Esophagus (tissue), 2 donors: ENCODE results near the gene EMC1. TPM values are rescaled to one million over a fixed set of nuclear protein-coding genes. Genes with fewer than 3 reads are reported as not detected.
"Not testable (repeated sequence)": the region's sequence is repeated elsewhere in the genome, so short reads cannot be mapped to it uniquely, and the experiment has no call there.

Source experiments
- H3K27ac ChIP-seq, 2 donors: one replicate each; pipeline ENCODE4 v1.5.1; 2013; ENCODE audit warnings: low read depth in 2 of 2, mild to moderate bottlenecking in 2 of 2, inconsistent platforms in 1 of 2, low read length in 1 of 2, moderate library complexity in 1 of 2
- H3K27me3 ChIP-seq, 2 donors: one replicate each; pipeline ENCODE4 v1.6.1; 2013; ENCODE audit warnings: low read length in 2 of 2, control low read depth in 1 of 2, mild to moderate bottlenecking in 1 of 2; ENCODE audit not compliant: insufficient read depth in 2 of 2, control insufficient read depth in 1 of 2
- H3K36me3 ChIP-seq, 2 donors: one replicate each; pipeline ENCODE4 v1.6.1; 2013; ENCODE audit warnings: low read length in 1 of 2; ENCODE audit not compliant: control insufficient read depth in 2 of 2, insufficient read depth in 2 of 2
- H3K4me1 ChIP-seq, 2 donors: one replicate each; pipeline ENCODE4 v1.6.1; 2013; ENCODE audit warnings: low read length in 1 of 2; ENCODE audit not compliant: control insufficient read depth in 2 of 2, insufficient read depth in 2 of 2
- H3K4me3 ChIP-seq, 2 donors: one replicate each; pipeline ENCODE4 v1.5.1; 2013; ENCODE audit warnings: low read length in 2 of 2, mild to moderate bottlenecking in 2 of 2, low read depth in 1 of 2, moderate library complexity in 1 of 2
- H3K9me3 ChIP-seq, 2 donors: one replicate each; pipeline ENCODE4 v1.6.1; 2013; ENCODE audit warnings: mild to moderate bottlenecking in 2 of 2, low read depth in 1 of 2, low read length in 1 of 2, moderate library complexity in 1 of 2; ENCODE audit not compliant: control insufficient read depth in 2 of 2, insufficient read depth in 1 of 2
- WGBS, 2 donors: extraction: QIAGEN DNeasy Blood & Tissue Kit; methylation state at CpG; one replicate each; pipeline ENCODE4 v1.1.7; 2013; 5-methylcytosine and 5-hydroxymethylcytosine counted together
- polyA plus RNA-seq, 2 donors: library from polyadenylated mRNA; stranded (reverse); fragments of 200-250 nt; gene quantifications; one replicate each; pipeline ENCODE4 v1.2.3, GENCODE V29; 2013
- donor health status: healthy with polysubstance abuse.
- donor health status: Bipolar disorder and iron deficiency.

The EMC1 gene
- polyA plus RNA-seq, 2 donors = 9.4 to 11.3 TPM

DNA sequence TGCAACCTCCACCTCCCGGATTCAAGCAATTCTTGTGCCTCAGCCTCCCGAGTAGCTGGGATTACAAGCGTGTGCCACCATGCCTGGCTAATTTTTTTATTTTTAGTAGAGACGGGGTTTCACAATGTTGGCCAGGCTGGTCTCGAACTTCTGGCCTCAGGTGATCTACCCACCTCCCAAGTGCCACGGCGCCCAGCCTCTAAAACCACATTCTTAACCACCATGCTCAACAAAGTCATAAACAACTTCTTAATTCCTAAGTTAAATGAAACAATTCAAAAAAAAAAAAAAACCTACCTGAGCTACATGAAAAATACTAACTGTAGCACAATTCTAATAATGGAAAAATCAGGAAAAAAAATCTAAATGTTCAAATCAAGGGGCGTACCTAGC lies 71.1 kb downstream of the EMC1 start:
- H3K9me3 ChIP-seq, H3K27ac ChIP-seq, H3K4me3 ChIP-seq, H3K27me3 ChIP-seq, H3K4me1 ChIP-seq: not testable (repeated sequence)
- peaks cover 17 to 30% of the 10 kb centered on the region in 2 donors for H3K36me3 ChIP-seq
- WGBS, 2 donors = 89 to 91% methylated on average over 8 of the region's 8 CpGs

DNA sequence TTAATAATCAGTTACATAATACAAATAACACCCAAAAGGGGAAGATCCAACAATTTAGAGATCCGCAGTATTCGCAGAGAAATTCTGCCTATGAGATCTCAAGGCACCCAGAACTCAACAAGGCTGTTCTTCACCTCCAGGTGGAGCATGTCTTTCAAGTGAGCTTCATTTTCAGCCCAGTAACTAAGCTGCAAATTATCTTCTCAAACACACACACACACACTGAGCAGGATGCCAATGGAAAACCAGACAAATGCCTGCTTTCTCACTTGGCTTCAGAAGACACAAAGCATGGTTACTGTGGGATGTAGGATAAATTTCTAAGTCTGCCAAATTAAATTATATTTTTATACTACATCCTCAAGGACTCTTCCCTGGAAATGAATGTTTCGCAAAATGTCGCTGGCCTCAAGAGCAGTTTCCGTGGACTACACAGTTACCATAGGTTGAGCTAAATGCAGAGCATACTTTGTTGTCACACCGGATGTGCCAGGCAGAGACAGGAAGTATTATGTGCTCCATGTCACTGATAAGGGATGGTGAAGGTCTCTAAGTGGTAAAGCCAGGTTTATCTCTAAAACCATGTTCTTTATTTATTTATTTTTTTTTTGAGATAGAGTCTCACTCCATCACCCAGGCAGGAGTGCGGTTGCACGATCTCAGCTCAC lies 71.6 kb downstream of the EMC1 start:
- no peak overlapping the region for H3K4me3 ChIP-seq
- no peaks in the 10 kb centered on the region for H3K4me1 ChIP-seq
- WGBS, 2 donors = 87 to 88% methylated on average over 8 of the region's 8 CpGs
- H3K27ac ChIP-seq = no peak overlapping the region
- no peaks in the 10 kb centered on the region for H3K27me3 ChIP-seq
- peaks cover 15 to 27% of the 10 kb centered on the region in 2 donors for H3K36me3 ChIP-seq
- H3K9me3 ChIP-seq = no peaks in the 10 kb centered on the region

DNA sequence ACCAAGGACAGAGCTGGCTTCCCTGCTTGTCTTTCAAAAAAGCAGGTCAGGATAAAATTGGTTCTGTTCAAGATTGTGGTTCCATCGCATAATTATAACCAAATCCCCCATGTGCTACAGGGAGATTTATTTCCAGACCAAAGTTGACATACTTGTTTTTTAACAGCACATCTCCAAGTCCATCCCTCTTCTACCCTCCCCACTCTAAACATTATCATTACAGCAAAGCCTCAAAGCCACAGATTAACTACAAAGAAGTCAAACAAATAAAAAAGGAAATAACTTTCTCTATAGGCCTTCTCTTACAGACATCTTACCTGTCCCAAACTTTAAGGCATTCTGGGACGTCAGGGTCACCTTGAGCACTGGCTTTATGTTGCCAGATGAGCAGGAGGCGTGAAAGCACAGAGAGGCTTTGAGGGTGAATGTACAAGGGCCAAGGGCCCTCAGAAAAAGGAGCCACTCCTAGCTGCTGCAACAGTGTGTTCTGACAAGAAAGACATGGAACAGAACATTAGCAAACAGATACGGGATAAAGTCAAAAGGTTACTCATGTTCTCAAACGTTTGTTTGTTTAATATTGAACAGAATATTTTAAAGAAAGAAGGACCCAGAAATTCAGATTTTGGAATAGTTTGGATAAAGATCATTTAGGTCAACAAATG lies 72.5 kb downstream of the EMC1 start:
- Histone ChIP-seq H3K27me3 (no peaks in the 10 kb centered on the region), H3K9me3 (no peaks in the 10 kb centered on the region), H3K4me1 (no peaks in the 10 kb centered on the region), H3K4me3 (no peak overlapping the region), H3K36me3 (peaks cover 18 to 25% of the 10 kb centered on the region in 2 donors), H3K27ac (no peak overlapping the region)
- 61% methylated on average over 5 of the region's 5 CpGs for WGBS, 2 donors

DNA sequence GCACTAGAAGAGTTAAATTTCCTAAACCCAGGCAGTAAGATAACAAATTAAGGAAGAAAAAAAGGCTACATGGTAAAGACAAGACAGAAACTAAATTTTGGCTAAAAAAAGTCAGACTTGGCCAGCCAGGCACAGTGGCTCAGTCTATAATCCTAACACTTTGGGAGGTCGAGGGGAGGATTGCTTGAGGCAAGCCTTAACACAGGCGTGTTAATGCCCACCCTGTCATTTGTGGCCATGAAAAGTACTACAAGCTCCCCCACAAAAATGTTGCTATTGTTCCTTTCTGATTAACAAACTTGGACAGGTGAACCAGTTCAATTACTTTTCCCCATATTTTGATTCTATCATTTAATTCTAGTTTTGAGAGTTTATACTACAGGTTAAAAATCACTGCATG lies 73.5 kb downstream of the EMC1 start:
- Histone ChIP-seq H3K4me3 (no peak overlapping the region), H3K36me3 (peaks cover 22 to 26% of the 10 kb centered on the region in 2 donors), H3K9me3 (no peaks in the 10 kb centered on the region), H3K27me3 (no peaks in the 10 kb centered on the region), H3K4me1 (no peaks in the 10 kb centered on the region), H3K27ac (no peak overlapping the region)
- WGBS, 2 donors = 73 to 80% methylated on average over 2 of the region's 2 CpGs

DNA sequence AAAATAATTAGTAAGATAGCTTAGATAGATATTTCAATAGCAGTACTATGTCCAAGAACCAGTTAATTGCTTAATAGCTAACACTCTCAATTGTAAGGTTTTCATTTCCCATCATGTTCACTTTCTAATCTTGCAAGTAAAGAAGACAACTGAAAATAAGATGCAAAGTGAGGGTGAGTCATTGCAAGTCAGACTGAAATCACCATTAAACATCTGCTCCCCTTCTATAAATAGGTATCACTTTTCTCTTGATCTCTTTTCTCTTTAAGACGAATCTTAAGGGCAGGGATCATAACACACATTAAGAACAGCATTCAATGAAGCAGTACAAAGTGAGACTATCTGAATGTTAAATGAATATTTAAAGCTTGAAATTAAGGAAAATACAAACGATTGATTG lies 81.7 kb downstream of the EMC1 start:
- no peaks in the 10 kb centered on the region for H3K4me1 ChIP-seq
- no peak overlapping the region for H3K27ac ChIP-seq
- H3K9me3 ChIP-seq = no peaks in the 10 kb centered on the region
- H3K36me3 ChIP-seq = peaks cover 30 to 44% of the 10 kb centered on the region in 2 donors
- H3K4me3 ChIP-seq = no peak overlapping the region
- WGBS, 2 donors = 74 to 77% methylated on average over 2 of the region's 2 CpGs
- no peaks in the 10 kb centered on the region for H3K27me3 ChIP-seq

DNA sequence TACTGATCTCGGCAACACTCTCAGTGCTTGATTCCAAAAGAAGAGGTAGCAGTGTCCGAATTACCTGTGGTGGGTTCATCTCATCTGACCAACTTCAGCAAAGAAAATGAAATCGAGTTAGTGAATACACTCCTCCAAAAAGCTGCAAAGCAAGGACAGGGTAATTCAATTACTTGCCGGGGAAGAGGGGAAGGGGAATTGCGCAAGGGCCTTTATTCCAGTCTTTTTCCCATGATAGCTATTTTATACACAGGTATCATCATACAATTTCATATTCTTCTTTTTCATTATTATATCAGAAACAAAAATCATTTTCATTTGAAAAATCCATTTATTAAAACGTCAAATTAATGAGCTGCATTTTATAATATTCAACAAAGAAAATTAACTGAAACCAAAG lies 84.2 kb downstream of the EMC1 start:
- H3K27ac ChIP-seq = no peak overlapping the region
- peaks cover 36 to 37% of the 10 kb centered on the region in 2 donors for H3K36me3 ChIP-seq
- no peaks in the 10 kb centered on the region for H3K9me3 ChIP-seq
- WGBS, 2 donors = 94 to 96% methylated on average over 6 of the region's 6 CpGs
- no peak overlapping the region for H3K4me3 ChIP-seq
- H3K4me1 ChIP-seq = no peaks in the 10 kb centered on the region
- no peaks in the 10 kb centered on the region for H3K27me3 ChIP-seq

DNA sequence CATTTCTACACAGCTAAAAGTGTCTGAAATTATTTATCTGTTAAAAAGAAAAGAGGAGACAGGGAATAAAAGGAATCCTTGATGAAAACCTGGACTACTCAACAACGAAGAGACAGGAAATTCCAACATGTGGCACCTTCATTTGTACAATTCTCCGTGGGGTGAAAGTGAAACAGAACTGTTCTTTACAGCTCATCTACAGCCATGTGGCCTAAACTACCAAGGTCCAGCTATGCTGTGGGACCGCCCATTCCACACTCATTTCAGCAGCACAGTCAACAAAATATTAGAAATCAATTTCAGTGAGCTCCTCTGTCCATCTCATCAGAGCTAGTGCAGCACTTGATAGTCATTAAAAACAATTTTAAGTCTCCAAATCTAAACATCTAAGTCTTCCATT lies 85.3 kb downstream of the EMC1 start:
- Histone ChIP-seq H3K9me3 (no peaks in the 10 kb centered on the region), H3K36me3 (peaks cover 34 to 45% of the 10 kb centered on the region in 2 donors), H3K27ac (no peak overlapping the region), H3K4me1 (no peaks in the 10 kb centered on the region), H3K27me3 (no peaks in the 10 kb centered on the region), H3K4me3 (no peak overlapping the region)
- WGBS, 2 donors = 70 to 79% methylated on average over 3 of the region's 3 CpGs

Other genes with a start within 250 kb of the EMC1 start
- gene UBR4, start 41.3 kb downstream of the EMC1 start, polyA plus RNA-seq = 10 to 100 TPM; 81.9 to 89.9 TPM
- 10 to 100 TPM; 44.5 to 44.6 TPM for gene MRTO4, start 281 bp upstream of the EMC1 start, polyA plus RNA-seq
- gene AKR7A3, start 37.2 kb upstream of the EMC1 start, polyA plus RNA-seq = 1 to 10 TPM; 1.3 to 1.4 TPM
- gene AKR7A2, start 60.6 kb upstream of the EMC1 start, polyA plus RNA-seq = 10 to 100 TPM in 1 of 2 donors, 1 to 10 TPM in 1; 9.4 to 52.6 TPM
- 1 to 10 TPM; 8.6 to 8.9 TPM for gene SLC66A1, start 60.8 kb upstream of the EMC1 start, polyA plus RNA-seq
- 100 to 1,000 TPM; 221 to 272 TPM for gene CAPZB, start 234.0 kb upstream of the EMC1 start, polyA plus RNA-seq